ENCODE data around the gene HOMEZ.
"Not testable (repeated sequence)": the region's sequence is repeated elsewhere in the genome, so short reads cannot be mapped to it uniquely, and the experiment has no call there.

HOMEZ gene

DNA sequence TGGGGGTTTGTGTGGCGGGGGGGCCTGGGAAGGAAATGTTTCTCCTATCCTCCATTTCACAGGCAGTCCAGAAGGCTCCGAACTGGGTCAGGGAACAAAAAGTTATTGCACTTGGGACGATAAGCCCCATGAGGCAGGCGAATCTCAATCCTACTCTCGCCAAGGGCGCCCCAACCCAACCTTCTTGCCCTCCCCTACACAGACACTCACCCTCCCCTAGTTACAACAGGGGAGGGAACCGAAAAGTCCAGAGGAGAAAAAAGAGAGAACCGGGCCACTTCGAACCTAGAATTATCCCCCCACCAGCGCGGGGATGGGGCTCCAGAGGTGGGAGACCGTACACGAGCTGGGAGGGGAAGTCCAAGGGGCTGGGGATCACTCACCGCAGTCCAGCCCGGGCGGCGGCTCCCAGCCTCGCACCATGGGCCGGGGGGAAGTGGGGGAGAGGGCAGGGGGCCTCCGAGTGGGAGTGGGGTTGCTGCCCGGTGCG lies 357 bp downstream of the HOMEZ start:
- H3K4me3 ChIP-seq (ENCODE audit: low read depth, low read length) = peak overlapping the region; percentile 67

DNA sequence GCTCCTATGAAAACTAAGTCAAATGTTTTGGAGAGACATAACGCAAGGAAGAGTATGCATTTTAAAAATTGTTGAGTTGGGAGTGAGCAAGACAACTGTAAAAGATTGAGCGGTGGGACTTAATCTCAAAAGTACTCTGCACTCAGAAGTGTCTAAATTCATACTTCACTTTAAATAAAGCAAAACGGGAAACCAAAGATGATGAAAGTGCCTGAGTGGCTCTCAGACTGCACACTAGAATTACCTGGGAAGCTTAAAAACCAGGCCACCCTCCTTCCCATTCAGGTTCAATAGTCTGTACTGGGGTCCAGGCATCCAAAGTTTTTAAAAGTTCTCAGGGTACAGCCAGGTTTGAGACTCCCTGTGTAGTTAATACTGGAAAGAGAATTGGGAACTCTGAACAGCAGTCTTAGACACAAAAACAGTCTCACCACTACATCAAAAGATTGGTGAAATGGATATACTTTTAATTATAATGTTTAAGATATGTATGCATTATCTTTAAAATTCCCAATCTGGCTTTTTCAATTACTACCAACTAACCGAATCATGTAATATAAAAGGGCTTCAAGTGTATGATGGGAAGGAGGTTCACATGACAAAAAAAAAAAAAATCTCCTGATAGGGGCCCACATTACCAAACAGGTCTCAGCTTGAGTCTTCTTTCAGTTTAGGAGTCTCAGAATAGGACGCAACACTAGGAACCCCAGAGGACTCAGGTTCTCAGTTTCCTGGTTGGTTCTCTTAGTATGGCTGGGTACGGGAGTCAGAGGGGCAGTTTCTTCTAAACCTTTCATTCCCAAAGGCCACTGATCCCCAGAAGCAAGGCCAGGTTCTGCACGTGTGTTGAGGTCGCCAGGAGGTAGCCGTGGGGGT lies 1.0 kb downstream of the HOMEZ start:
- H3K4me3 ChIP-seq (ENCODE audit: low read depth, low read length) = peak overlapping the region; percentile 67

DNA sequence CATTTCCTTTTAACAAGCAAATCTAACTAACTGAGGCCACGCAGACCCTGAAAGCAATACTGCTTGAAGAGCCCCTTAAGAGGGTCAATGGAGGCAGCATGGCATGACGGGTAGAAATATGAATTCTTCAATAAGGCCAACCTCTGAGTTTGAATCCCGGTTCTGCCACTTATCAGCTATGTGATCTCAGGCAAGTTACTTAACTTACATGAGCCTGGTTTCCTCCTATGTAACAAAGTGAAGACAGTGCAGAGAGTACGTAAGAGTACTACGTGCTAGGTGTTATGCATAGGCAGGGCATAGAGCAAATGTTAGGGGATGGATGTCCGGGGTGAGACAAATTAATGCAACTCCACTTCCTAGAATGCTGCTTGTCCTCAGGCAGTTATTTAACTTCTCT lies 4.7 kb downstream of the HOMEZ start:
- H3K4me3 ChIP-seq (ENCODE audit: low read depth, low read length) = no peak overlapping the region

DNA sequence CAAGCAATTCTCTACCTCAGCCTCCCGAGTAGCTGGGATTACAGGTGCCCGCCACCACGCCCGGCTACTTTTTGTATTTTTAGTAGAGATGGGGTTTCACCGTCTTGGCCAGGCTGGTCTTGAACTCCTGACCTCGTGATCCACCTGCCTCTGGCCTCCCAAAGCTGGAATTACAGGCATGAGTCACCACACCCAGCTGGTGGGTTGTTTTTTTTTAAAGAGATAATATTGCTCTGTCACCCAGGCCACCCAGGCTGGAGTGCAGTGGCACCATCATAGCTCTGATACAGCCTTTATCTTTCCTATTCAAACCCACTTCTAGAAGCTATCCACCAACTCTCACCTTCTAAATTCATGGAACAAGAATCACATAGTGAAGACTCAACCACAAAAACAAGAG lies 8.0 kb downstream of the HOMEZ start:
- H3K4me3 ChIP-seq (ENCODE audit: low read depth, low read length) = not testable (repeated sequence)

DNA sequence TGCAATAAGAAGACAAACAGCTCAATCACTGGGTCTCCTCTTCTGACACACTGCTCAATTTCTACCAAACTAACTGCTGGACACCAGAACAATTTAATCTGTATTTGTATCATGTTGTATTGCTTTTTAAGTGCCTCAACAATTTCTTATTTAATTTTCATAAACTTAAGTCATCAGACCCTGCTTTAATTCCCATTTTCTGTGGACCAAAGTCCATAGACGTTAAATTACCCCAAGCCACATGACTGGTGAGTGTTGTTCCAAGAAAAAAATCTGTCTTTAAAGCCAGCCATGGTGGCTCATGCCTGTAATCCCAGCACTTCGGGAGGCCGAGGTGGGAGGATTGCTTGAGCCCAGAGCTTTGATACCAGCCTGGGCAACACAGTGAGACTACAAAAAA lies 8.7 kb downstream of the HOMEZ start:
- H3K4me3 ChIP-seq (ENCODE audit: low read depth, low read length) = no peak overlapping the region

DNA sequence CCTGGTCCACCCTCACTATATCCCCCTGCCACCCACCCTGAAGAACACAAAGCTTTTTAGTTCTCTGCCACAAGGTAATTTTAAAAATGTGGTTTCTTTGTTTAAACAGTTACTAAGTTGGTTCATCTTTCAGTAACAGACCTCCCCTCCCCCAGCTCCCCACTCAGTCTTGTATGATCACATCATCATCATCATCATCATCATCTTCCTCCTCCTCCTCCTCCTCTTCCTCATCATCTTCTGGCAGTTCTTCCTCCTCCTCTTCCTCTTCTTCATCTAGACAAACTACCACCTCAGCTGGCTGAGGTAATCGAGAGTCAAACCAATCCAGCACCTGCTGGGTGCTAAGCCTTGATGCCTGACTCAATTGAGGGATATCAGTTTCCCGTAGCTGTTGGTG lies 10.5 kb downstream of the HOMEZ start:
- no peak overlapping the region for H3K4me3 ChIP-seq (ENCODE audit: low read depth, low read length)

DNA sequence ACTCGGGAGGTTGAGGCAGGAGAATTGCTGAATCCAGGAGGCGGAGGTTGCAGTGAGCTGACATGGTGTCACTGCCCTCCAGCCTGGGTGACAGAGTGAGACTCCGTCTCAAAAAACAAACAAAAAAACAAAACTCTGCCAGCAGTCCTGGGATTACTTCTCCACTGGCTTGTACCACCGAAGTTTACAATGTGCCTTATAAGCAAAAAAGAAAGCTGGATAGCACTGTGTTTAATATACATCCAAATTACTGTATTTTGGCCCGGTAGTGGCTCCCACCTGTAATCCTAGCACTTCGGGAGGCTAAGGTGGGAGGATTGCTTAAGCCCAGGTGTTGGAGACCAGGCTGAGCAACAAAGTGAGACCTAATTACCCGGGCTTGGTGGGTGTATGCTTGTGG lies 16.7 kb downstream of the HOMEZ start:
- H3K4me3 ChIP-seq (ENCODE audit: low read depth, low read length) = no peak overlapping the region

DNA sequence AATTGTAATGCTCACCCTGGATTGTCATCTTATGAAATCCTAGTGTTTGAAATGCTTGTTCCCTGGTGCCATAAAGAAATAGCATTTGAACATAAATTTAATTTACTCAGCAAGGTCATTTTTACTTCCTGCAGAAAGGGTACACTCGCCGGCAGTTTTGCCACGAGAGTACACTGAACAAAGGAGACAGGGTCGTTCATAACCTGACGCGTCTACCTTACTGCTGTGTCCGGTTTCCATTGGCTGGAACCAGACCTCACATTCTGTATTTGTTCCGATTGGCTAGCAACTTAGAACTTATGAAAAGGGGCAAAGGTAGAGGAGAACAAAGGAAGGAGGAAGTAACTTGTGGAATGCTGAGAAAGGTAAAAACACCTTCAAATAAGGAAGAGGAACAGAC lies 25.1 kb downstream of the HOMEZ start:
- H3K4me3 ChIP-seq (ENCODE audit: low read depth, low read length) = not testable (repeated sequence)

DNA sequence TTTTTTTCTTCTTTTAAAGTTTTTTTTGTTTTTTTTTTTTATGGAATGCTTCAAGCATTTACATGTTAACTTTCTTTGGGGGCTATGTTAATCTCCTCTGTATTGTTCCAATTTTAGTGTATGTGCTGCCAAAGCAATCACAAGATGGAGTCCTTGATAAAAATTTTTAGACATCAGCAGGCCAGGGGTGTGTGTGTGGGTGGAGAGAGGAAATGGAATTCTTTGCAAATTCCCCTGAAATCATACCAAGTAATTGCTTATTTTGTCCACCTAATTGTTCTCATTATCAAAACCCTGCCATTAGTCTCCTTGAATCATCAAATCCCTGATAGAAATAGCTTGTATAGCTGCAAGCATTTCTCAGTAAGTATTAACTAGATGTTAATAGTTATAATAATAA lies 26.5 kb downstream of the HOMEZ start:
- H3K4me3 ChIP-seq (ENCODE audit: low read depth, low read length) = no peak overlapping the region

DNA sequence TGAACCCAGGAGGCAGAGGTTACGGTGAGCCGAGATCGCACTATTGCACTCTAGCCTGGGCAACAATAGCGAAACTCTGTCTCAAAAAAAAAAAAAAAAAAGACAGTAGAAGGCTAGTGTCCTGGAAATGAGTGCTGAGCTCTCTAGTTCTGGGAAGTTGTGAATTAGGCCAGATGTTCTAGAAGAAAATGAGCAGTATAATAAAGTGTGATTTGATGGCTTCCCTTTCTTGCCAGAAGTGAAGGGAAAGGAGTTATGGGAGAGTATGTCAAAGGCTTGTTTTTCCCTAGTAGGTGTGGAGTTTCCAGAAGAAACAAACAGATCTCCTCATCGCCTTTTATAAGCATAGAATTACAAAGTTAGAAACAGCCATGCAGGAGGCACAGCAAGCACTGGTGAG lies 27.7 kb downstream of the HOMEZ start:
- H3K4me3 ChIP-seq (ENCODE audit: low read depth, low read length) = no peak overlapping the region

DNA sequence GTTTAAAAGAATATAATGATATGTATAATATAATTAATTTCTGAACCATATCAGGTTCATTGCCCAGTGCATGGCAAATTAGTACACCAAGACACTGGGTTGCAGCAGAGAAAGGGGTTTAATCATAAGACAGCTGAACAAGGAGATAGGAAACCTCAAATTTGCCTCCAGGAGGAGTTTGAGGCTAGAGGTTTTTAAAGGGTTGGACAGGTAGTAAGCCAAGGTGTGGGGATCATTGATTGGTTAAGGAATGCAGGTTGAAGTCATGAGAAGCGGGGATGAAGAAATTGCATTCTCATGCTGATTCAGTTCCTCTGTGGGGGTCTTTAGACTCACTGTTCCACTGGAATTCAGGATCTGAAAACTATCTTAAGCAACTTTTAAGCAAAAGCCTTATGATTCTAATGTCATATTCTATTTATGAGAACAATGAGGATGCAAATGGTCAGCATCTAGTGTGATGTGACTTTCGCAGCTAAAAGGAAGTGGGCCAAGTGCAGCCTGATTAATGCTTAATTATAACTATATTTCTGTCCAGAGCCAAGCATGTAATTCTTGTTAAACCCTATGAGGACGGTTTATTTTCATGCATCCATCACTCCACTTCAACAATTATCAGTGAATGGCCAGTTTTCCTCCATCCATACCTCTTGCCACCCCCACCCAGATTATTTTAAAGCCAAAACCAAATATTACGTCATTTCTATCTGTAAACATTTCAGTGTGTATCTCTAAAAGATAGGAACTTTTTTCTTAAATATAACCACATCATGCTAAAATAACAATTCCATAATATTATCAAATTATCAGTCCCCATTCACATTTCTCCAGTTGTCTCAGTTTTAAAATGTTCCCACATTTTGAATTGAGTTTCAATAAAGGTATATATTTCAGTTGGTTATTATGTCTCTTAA lies 33.3 kb downstream of the HOMEZ start:
- H3K4me3 ChIP-seq (ENCODE audit: low read depth, low read length) = no peak overlapping the region

DNA sequence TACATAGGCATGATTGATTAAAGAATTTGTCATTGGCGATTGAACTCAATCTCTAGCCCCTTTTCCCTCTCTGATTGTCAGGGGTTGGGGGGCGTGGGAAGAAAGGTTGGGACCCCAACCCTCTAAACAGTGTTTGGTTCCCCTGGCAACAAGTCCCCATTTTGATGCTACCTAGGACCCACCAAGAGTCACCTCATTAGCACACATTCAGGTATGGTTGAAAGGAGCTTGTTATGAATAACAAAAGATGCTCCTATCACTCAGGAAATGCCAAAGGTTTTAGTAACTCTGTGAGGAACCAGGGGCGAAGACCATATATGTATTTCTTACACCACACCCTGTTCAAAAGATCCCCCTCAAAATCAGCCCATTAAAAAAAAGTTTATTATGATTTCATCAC lies 33.9 kb downstream of the HOMEZ start:
- no peak overlapping the region for H3K4me3 ChIP-seq (ENCODE audit: low read depth, low read length)

DNA sequence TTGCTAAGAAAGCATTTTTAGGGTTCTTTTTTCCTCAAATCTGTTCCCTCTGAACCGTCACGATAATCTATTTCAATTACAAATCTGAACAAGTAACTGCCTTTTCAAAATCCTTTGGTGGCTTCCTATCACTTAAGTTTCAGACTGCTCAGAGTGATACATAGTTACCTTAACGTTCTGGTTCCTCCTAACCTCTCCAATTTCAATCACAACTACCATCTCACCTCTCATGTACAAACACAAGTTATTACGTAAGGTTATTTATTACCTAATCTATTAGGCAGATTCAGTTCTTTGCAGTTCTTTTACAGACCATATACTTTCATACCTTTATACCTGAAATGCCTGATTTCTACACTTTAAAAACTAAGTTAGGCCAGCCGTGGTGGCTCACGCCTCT lies 36.1 kb downstream of the HOMEZ start:
- no peak overlapping the region for H3K4me3 ChIP-seq (ENCODE audit: low read depth, low read length)

DNA sequence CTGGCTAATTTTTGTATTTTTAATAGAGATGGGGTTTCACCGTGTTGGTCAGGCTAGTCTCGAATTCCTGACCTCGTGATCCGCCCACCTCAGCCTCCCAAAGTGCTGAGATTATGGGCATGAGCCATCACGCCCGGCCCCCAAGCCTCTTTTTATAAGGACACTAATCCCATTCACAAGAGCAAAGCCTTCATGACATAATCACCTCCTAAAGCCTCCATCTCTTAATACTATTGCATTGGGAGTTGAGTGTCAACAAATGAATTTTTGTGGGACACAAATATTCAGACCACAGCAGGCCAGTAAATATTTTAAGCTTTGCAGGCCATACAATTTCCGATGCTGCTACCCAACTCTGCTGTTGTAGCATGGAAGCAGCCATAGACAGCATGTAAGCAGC lies 37.3 kb downstream of the HOMEZ start:
- no peak overlapping the region for H3K4me3 ChIP-seq (ENCODE audit: low read depth, low read length)

DNA sequence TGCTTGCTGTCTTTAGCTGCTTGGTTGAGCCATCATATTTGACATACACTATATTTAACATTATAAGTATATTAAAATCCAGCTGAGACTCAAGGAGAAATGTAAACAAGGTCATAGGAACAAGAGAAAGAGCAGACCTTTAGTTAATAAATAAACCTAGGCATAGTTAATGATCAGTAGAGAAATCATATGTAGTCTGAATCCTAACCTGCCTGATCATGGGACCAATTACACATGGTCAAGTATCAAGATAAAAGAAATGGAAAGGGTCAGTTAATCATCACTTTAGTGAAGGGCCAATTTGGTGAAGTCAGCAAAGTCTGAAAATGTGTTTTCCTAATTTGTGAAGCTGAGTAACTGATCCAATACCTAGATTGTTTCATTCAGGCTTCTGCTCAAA lies 40.6 kb downstream of the HOMEZ start:
- H3K4me3 ChIP-seq (ENCODE audit: low read depth, low read length) = no peak overlapping the region

DNA sequence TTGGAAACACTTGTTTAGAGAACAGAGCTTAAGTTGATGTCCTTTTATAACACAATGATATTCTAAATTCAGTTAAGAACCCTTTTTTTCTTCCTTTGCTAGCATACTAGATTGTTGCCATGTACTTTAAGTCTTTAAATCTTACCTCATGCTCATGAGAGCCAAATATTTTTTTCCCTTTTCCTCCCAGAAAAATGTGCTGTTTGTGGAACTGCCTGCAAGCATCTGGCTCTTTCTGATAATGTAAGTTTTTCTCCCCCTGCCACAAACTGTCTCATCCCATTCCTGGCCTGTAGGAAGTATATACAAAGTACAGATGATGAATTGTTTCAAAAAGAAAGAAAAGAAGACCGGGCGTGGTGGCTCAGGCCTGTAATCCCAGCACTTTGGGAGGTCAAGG lies 42.9 kb downstream of the HOMEZ start:
- no peak overlapping the region for H3K4me3 ChIP-seq (ENCODE audit: low read depth, low read length)

DNA sequence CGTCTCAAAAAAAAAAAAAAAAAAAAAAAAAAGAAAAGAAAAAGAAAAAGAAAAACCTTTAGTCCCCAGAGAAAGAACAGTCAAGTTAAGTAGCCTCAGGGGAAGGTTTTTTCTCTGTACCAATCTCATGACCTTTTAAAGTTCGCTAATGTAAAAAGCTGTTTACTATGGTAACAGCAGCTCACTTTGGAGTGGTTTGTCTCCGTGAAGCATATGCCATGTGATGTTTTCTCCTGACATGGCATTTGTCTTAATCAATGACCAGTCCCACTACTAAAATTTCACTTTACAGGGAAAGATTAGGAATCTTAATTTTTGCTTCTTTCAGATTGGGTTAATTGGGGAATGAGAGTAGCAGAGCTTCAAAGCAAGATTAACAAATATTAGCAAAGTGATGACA lies 43.9 kb downstream of the HOMEZ start:
- H3K4me3 ChIP-seq (ENCODE audit: low read depth, low read length) = no peak overlapping the region

DNA sequence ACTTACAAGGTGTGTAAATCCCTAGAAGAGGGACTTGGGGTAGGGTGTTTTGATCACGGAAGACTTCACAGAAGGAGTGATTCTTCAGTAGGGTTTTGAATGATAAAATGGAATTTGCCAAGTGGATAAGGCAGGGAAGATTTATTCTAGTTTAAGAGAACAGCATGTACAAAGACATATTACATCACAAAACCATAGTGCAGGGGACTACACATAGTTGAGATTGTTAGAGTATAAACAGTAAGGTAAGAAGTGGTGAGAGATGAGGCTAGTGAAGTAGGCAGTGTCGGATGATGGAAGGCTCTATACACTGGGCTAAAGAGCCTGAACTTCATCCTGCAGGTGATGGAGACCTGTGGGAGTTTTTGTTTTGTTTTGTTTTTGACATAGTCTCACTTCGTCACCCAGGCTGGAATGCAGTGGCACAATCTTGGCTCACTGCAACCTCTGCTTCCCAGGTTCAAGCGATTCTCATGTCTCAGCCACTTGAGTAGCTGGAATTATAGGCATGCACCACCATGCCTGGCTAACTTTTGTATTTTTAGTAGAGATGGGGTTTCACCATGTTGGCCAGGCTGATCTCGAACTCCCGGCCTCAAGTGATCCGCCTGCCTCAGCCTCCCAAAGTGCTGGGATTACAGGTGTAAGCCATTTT lies 44.7 kb downstream of the HOMEZ start:
- H3K4me3 ChIP-seq (ENCODE audit: low read depth, low read length) = not testable (repeated sequence)

DNA sequence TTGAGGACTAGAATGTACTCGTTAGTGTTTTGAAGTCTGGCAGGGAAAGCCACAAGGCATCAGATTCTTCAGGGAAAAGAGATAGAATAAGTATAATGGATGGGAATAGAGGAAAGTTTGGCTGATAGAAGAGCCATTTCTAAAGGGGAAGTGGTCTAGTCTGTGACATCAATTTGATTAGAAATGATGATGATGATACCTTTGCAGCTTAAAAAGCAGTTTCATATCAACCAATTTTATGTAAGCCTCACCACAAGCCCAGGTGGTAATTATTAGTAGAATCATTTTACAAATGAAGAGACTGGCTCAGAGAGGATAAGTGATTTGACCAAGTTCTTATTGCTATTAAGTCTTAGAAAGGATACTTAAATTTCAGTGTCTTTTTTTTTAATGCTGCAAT lies 45.3 kb downstream of the HOMEZ start:
- H3K4me3 ChIP-seq (ENCODE audit: low read depth, low read length) = no peak overlapping the region

DNA sequence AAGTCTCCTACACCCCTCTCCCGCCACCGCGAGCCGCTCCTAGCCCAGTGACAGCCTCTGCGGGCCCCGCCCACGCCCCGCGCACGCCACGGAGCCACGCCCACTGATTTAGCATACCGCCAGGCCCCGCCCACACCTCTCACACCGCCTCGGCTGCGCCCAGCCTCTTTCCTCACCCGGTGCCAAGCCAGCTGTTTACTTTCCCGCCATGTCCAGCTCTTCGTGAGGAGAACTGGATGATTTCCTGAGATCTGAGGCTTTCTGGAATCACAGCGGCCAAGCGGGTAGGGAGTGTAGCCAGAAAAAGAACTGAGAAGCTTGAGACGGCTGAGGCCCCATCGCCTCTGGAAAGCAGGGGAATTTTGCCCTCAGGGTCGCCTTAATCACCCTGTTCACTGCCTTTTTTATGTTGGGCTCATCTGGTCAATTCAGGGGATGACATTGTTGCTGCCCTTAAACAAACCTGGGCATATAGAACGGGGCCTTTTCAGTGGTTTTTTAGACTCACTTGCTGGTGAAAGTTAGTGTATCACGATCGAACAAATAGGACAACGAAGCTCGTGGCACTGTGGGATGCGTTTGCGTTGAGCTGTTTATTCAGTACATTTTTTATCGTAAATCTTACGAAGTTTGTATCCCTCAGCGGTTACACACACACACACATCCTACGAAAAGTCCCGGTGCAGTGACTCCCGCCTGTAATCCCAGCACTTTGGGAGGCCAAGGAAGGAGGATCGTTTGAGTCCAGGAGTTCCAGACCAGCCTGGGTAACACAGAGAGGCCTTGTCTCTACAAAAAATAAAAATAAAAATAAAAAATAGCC lies 47.9 kb downstream of the HOMEZ start, which contains the start of gene RNF212B:
Gene RNF212B, plus strand, starts transcription at position 165 of the 823 bp plus-strand sequence. CDS start 2,410 bp downstream, outside the sequence.
- peak within 1 kb of the TSS; percentile 14 for H3K4me3 ChIP-seq (ENCODE audit: low read depth, low read length)

All from iPS-11a (cell line).